HG02763 (cell line): ENCODE results near the gene BDP1.
"Not testable (repeated sequence)": the region's sequence is repeated elsewhere in the genome, so short reads cannot be mapped to it uniquely, and the experiment has no call there.

Experiments
- ATAC-seq: cut with Tn5 transposase; IDR thresholded peaks from one replicate; pipeline ENCODE4 v1.9.1; 2021; ENCODE audit warnings: mild to moderate bottlenecking, moderate library complexity; ENCODE audit not compliant: unreplicated experiment

Gene BDP1

GRCh38 chr5:71461360-71461759, 5.9 kb downstream of the BDP1 start:
- no peak for ATAC-seq

GRCh38 chr5:71471193-71471592, 15.7 kb downstream of the BDP1 start:
- no peak for ATAC-seq

- no peak for ATAC-seq
Observed at GRCh38 chr5:71475788-71476384, 20.4 kb downstream of the BDP1 start.

GRCh38 chr5:71481441-71481840, 26.0 kb downstream of the BDP1 start:
- no peak for ATAC-seq

GRCh38 chr5:71482132-71482531, 26.7 kb downstream of the BDP1 start:
- no peak for ATAC-seq

- no peak for ATAC-seq
Observed at GRCh38 chr5:71483355-71483754, 27.9 kb downstream of the BDP1 start.

GRCh38 chr5:71492817-71493615, 37.6 kb downstream of the BDP1 start:
- no peak for ATAC-seq

GRCh38 chr5:71494202-71494601, 38.8 kb downstream of the BDP1 start:
- ATAC-seq: not testable (repeated sequence)

- not testable (repeated sequence) for ATAC-seq
Observed at GRCh38 chr5:71498756-71499155, 43.3 kb downstream of the BDP1 start.

GRCh38 chr5:71503536-71503935, 48.1 kb downstream of the BDP1 start:
- no peak for ATAC-seq

- ATAC-seq: no peak
Observed at GRCh38 chr5:71522151-71522550, 66.7 kb downstream of the BDP1 start.

GRCh38 chr5:71525611-71526010, 70.2 kb downstream of the BDP1 start:
- ATAC-seq: not testable (repeated sequence)

- no peak for ATAC-seq
Observed at GRCh38 chr5:71528206-71528605, 72.8 kb downstream of the BDP1 start.

GRCh38 chr5:71529682-71530081, 74.2 kb downstream of the BDP1 start:
- ATAC-seq: no peak

- ATAC-seq: no peak
Observed at GRCh38 chr5:71533142-71533541, 77.7 kb downstream of the BDP1 start.

GRCh38 chr5:71533615-71534014, 78.2 kb downstream of the BDP1 start:
- no peak for ATAC-seq

GRCh38 chr5:71537687-71538086, 82.2 kb downstream of the BDP1 start:
- ATAC-seq: no peak

GRCh38 chr5:71550885-71551284, 95.4 kb downstream of the BDP1 start:
- not testable (repeated sequence) for ATAC-seq

- not testable (repeated sequence) for ATAC-seq
Observed at GRCh38 chr5:71551582-71551981, 96.1 kb downstream of the BDP1 start.

- ATAC-seq: not testable (repeated sequence)
Observed at GRCh38 chr5:71552026-71552749, 96.7 kb downstream of the BDP1 start.

GRCh38 chr5:71563161-71563560, 107.7 kb downstream of the BDP1 start:
- no peak for ATAC-seq

- no peak for ATAC-seq
Observed at GRCh38 chr5:71564895-71565294, 109.4 kb downstream of the BDP1 start.
